HepG2 (cell line): ENCODE measurements around the gene C19orf38. TPM values are rescaled to one million over a fixed set of nuclear protein-coding genes. Genes with fewer than 3 reads are reported as not detected.

Experiments used
- ATAC-seq: fragments of 200-7000 bp; cut with Tn5 transposase; 3 replicates; pipeline ENCODE4 v1.9.1; 2020; ENCODE audit warnings: mild to moderate bottlenecking, moderate library complexity
- BruUV-seq: library from RNA; stranded (reverse); fragments of 400-500 nt; replicated peaks from 2 replicates; lab custom pipeline; 2021; lab: Mats Ljungman, UMichigan
- CTCF ChIA-PET: fragments of 300-600 bp; formaldehyde crosslinking; extraction: SDS; loops from one replicate; lab custom pipeline; 2021; ENCODE audit warnings: low total read pairs, inconsistent platforms, low intra/inter-chr PET ratio; lab: Yijun Ruan, JAX
- POLR2A ChIA-PET: fragments of 350-600 bp; sonication (Branson Sonifier 250); formaldehyde crosslinking; loops from one replicate; lab custom pipeline; 2020; ENCODE audit warnings: antibody characterized with exemption, inconsistent platforms; lab: Yijun Ruan, JAX
- DNase-seq: peaks from one replicate; pipeline ENCODE4 v3.0.0-alpha.2; 2015; ENCODE audit warnings: low spot score
- FAIRE-seq: peaks from 3 replicates; lab custom pipeline; 2011; peaks lifted over from hg19 to GRCh38; lab: Jason Lieb, UNC
- H2AFZ ChIP-seq: one replicate; pipeline ENCODE4 v1.6.1; 2011; ENCODE audit warnings: low read length, inconsistent platforms
- H3K27ac ChIP-seq: fragments of 300-600 bp; 3 replicates; pipeline ENCODE4 v1.8.0; 2011; ENCODE audit warnings: mixed run types, mild to moderate bottlenecking, mixed read lengths, low read length, inconsistent platforms; ENCODE audit not compliant: insufficient read depth; ENCODE audit errors: extremely low read length
- H3K27me3 ChIP-seq, 2 experiments: fragments of 200-600 bp in 1 of 2; 2 replicates in 1 of 2; 3 replicates in 1 of 2; pipeline versions ENCODE4 v1.6.0 to v1.8.0; 2011; ENCODE audit warnings: low read length in 2 of 2, mild to moderate bottlenecking in 2 of 2, moderate library complexity in 2 of 2, inconsistent platforms in 1 of 2; ENCODE audit not compliant: insufficient read depth in 2 of 2, control insufficient read depth in 1 of 2
- H3K36me3 ChIP-seq, 2 experiments: fragments of 200-600 bp in 1 of 2; replicated peaks in 1 of 2; 2 replicates in 1 of 2; 3 replicates in 1 of 2; pipeline versions ENCODE4 v1.5.1 to v1.8.0; 2011; ENCODE audit warnings: low read length in 2 of 2, inconsistent platforms in 1 of 2; ENCODE audit not compliant: insufficient read depth in 2 of 2, control insufficient read depth in 1 of 2
- H3K4me1 ChIP-seq: 2 replicates; pipeline ENCODE4 v1.5.1; 2012; ENCODE audit warnings: low read length, inconsistent platforms; ENCODE audit not compliant: insufficient read depth
- H3K4me2 ChIP-seq: 2 replicates; pipeline ENCODE4 v1.6.0; 2011; ENCODE audit warnings: low read depth, low read length, inconsistent platforms
- H3K4me3 ChIP-seq, 3 experiments: fragments of 200-600 bp in 1 of 3; sonication (generic), shearing (Covaris generic) in 1 of 3; replicated peaks in 1 of 3; 2 replicates each; pipeline ENCODE4 v1.5.1; 2011 to 2016; ENCODE audit warnings: low read length in 3 of 3, inconsistent platforms in 2 of 3, low read depth in 2 of 3, mild to moderate bottlenecking in 2 of 3, control low read depth in 1 of 3, mixed read lengths in 1 of 3; ENCODE audit not compliant: insufficient read depth in 1 of 3
- H3K79me2 ChIP-seq: one replicate; pipeline ENCODE4 v1.6.1; 2011; ENCODE audit warnings: low read length, inconsistent platforms; ENCODE audit not compliant: insufficient read depth
- H3K9ac ChIP-seq: 2 replicates; pipeline ENCODE4 v1.6.0; 2011; ENCODE audit warnings: mild to moderate bottlenecking, low read depth, low read length, inconsistent platforms; ENCODE audit not compliant: insufficient read depth
- H3K9me3 ChIP-seq: 2 replicates; pipeline ENCODE4 v1.5.1; 2012; ENCODE audit warnings: mild to moderate bottlenecking, low read length
- H4K20me1 ChIP-seq: 2 replicates; pipeline ENCODE4 v1.6.0; 2011; ENCODE audit warnings: inconsistent platforms, mild to moderate bottlenecking, low read length, moderate library complexity; ENCODE audit not compliant: insufficient read depth
- ARNTL ChIP-seq: sonication (generic); formaldehyde crosslinking; IDR thresholded peaks from 2 replicates; pipeline ENCODE4 v1.4.0; 2020; ENCODE audit warnings: mild to moderate bottlenecking, missing genetic modification reagents
- GZF1 ChIP-seq: sonication (generic); formaldehyde crosslinking; IDR thresholded peaks from 2 replicates; pipeline ENCODE4 v1.5.1; 2020; ENCODE audit warnings: mild to moderate bottlenecking, missing genetic modification reagents
- IRF1 ChIP-seq: sonication (generic); formaldehyde crosslinking; IDR thresholded peaks from 2 replicates; pipeline ENCODE4 v1.4.0; 2020; ENCODE audit warnings: low read depth, mild to moderate bottlenecking, missing genetic modification reagents
- ISX ChIP-seq: sonication (generic); formaldehyde crosslinking; conservative IDR thresholded peaks from 2 replicates; pipeline ENCODE4 v1.5.0; 2020; ENCODE audit warnings: missing genetic modification reagents
- JUN ChIP-seq: sonication (generic); formaldehyde crosslinking; IDR thresholded peaks from 2 replicates; pipeline ENCODE4 v1.4.0; 2020; ENCODE audit warnings: mild to moderate bottlenecking, missing genetic modification reagents
- KAT2B ChIP-seq: fragments of 150-350 bp; IDR thresholded peaks from 2 replicates; pipeline ENCODE4 v1.6.1; 2014; ENCODE audit warnings: low read depth, low read length, borderline replicate concordance
- NCOA2 ChIP-seq: sonication (generic); formaldehyde crosslinking; IDR thresholded peaks from 2 replicates; pipeline ENCODE4 v1.8.0; 2022; ENCODE audit warnings: inconsistent platforms
- NR2F6 ChIP-seq, 2 experiments: IDR thresholded peaks; 2 replicates each; pipeline ENCODE4 v1.6.1; 2016; ENCODE audit warnings: antibody characterized with exemption in 1 of 2, mild to moderate bottlenecking in 1 of 2
- POLR2A ChIP-seq, 2 experiments: IDR thresholded peaks; 2 replicates each; pipeline ENCODE4 v1.6.1; 2011; ENCODE audit warnings: low read depth in 2 of 2, low read length in 2 of 2, mild to moderate bottlenecking in 1 of 2, moderate library complexity in 1 of 2; ENCODE audit not compliant: insufficient read depth in 1 of 2
- SRSF9 ChIP-seq: fragments of 200-400 bp; formaldehyde crosslinking; IDR thresholded peaks from 2 replicates; pipeline ENCODE4 v1.6.1; 2018; ENCODE audit warnings: borderline replicate concordance, mild to moderate bottlenecking, low read depth, low read length; ENCODE audit not compliant: insufficient read depth, poor library complexity, severe bottlenecking
- TCF12 ChIP-seq, 2 experiments: fragments of 450-650 bp in 1 of 2; sonication (generic) in 1 of 2; formaldehyde crosslinking in 1 of 2; IDR thresholded peaks; 2 replicates each; pipeline versions ENCODE4 v1.6.1 to v1.8.0; 2017 to 2022; ENCODE audit warnings: antibody characterized with exemption in 1 of 2, mild to moderate bottlenecking in 1 of 2, missing genetic modification reagents in 1 of 2, moderate library complexity in 1 of 2
- ZNF354B ChIP-seq: sonication (generic); formaldehyde crosslinking; IDR thresholded peaks from 2 replicates; pipeline ENCODE4 v1.8.0; 2022; ENCODE audit warnings: mild to moderate bottlenecking, missing genetic modification reagents
- ZNF687 ChIP-seq: sonication (generic); formaldehyde crosslinking; IDR thresholded peaks from 2 replicates; pipeline ENCODE4 v1.5.1; 2020; ENCODE audit warnings: mild to moderate bottlenecking, missing genetic modification reagents, moderate library complexity
- ZSCAN9 ChIP-seq: IDR thresholded peaks from 2 replicates; pipeline ENCODE4 v1.6.1; 2016; ENCODE audit warnings: borderline replicate concordance
- WGBS: methylation state at CpG from one replicate; pipeline ENCODE4 v1.1.6; 2017; ENCODE audit warnings: low lambda C conversion rate; 5-methylcytosine and 5-hydroxymethylcytosine counted together
- in situ Hi-C: cut with HindIII; loops from 2 replicates; pipeline ENCODE4 v1.10.0; 2017; ENCODE audit warnings: low pct_unique_long_range_greater_than_20kb; ENCODE audit not compliant: extremely low pct_ligation_motif_present
- intact Hi-C: fragments of 100-400 bp; cut with micrococcal nuclease; formaldehyde crosslinking; loops from one replicate; pipeline ENCODE4 v1.10.0; 2022; ENCODE audit not compliant: unreplicated experiment
- polyA plus RNA-seq, 8 experiments: library from polyadenylated mRNA; depleted of rRNA in 3 of 8; stranded (reverse) in 7 of 8; unstranded in 1 of 8; fragments of >200 nt; fragmentation: Illumina TruSeq in 4 of 8; extraction: Trizol in 4 of 8; gene quantifications; 2 replicates each; pipeline versions ENCODE4 v1.2.1 to v1.2.3, GENCODE V29; 2011 to 2016; ENCODE audit warnings: low read depth in 4 of 8, missing spikeins in 1 of 8, mixed read lengths in 1 of 8; ENCODE audit not compliant: insufficient read depth in 1 of 8
- total RNA-seq, 5 experiments: library from RNA; depleted of rRNA; stranded (reverse); fragments of >200 nt; fragmentation: Illumina TruSeq; extraction: Trizol; gene quantifications; 2 replicates each; pipeline ENCODE4 v1.2.3, GENCODE V29; 2016; ENCODE audit warnings: low read depth in 1 of 5

C19orf38 gene
- total and polyA plus RNA-seq, 2 of the 13 experiments (the other 11 are each of a cell fraction or from before 2014, with no cell fraction given): 0.11 TPM; not detected in 1

- TF ChIP-seq TCF12 (IDR thresholded peaks at IDR 0.05): no peak
- TF ChIP-seq TCF12 (CRISPR knock-in tag; IDR thresholded peaks at IDR 0.05): no peak
- no peak for TF ChIP-seq IRF1 (CRISPR knock-in tag)
- TF ChIP-seq ISX (CRISPR knock-in tag): no peak
- TF ChIP-seq ZNF354B: no peak
- TF ChIP-seq JUN (CRISPR knock-in tag): no peak
- TF ChIP-seq SRSF9: no peak
- no peak for TF ChIP-seq NR2F6 (IDR thresholded peaks at IDR 0.05)
- TF ChIP-seq NR2F6 (CRISPR knock-in tag; IDR thresholded peaks at IDR 0.05): no peak
- no peak for TF ChIP-seq KAT2B
- TF ChIP-seq GZF1 (CRISPR knock-in tag): no peak
- TF ChIP-seq POLR2A (IDR thresholded peaks at IDR 0.05; ENCODE audit: insufficient read depth in 1 of 2, low read depth in 2 of 2, low read length in 2 of 2): no peak
Observed at GRCh38 chr19:10809651-10810285, 38.4 kb upstream of the C19orf38 start (continued).

- 74% methylated on average over 7 of the region's 17 CpGs for WGBS
- Histone ChIP-seq H3K27me3 (no peaks in the 10 kb centered on the region), H3K9me3 (no peaks in the 10 kb centered on the region), H3K36me3 (peaks cover 6 to 48% of the 10 kb centered on the region in 2 experiments; a peak in 4 of 5 replicates), H4K20me1 (no peaks in the 10 kb centered on the region), H3K4me3 (no peak overlapping the region), H2AFZ (no peak overlapping the region), H3K27ac (peak overlapping the region; percentile 7), H3K9ac (no peak overlapping the region), H3K79me2 (no peaks in the 10 kb centered on the region), H3K4me1 (peaks cover 22% of the 10 kb centered on the region), H3K4me2 (0 out of 2 replicates have a peak overlapping the region, but pooled peaks have one; percentile 10)
- FAIRE-seq (peak; percentile 34), ATAC-seq (peak; percentile 64), DNase-seq (peak; percentile 30)
- CTCF ChIA-PET: no interaction called here
- POLR2A ChIA-PET: interaction anchor here (1.1 to 1.4 kb wide), 2 partner anchors 24 to 94 kb away, joined by 3 to 5 read pairs; partner anchors contain the start of gene TMED1
- intact Hi-C loops: loop anchor here (5.0 kb wide), 1 partner anchor 44 kb away; no protein-coding TSS in a partner anchor
- in situ Hi-C loops: no loop called here
- BruUV-seq: no TSS peak
- peak; percentile 42; the same call in 1 of the 2 replicates for TF ChIP-seq ARNTL
- TF ChIP-seq NCOA2 (CRISPR knock-in tag): peak; percentile 22; the same call in 1 of the 2 replicates
- peak; percentile 60 for TF ChIP-seq ZNF687
- TF ChIP-seq ZSCAN9 (CRISPR knock-in tag): no peak
Observed at GRCh38 chr19:10811391-10812111, 36.7 kb upstream of the C19orf38 start.
